Chondrocyte (in vitro differentiated cells): ENCODE measurements around the gene ABHD17A. TPM values are rescaled to one million over a fixed set of nuclear protein-coding genes. Genes with fewer than 3 reads are reported as not detected.

Experiments used
- DNase-seq: peaks from one replicate; pipeline ENCODE4 v3.0.0; 2021; ENCODE audit warnings: mixed read lengths, low spot score
- H3K27ac Mint-ChIP-seq: one replicate; pipeline ENCODE4 v1.8.0; 2021; ENCODE audit warnings: mild to moderate bottlenecking, moderate library complexity, mixed read lengths; ENCODE audit not compliant: unreplicated experiment
- H3K27me3 Mint-ChIP-seq: 2 replicates; pipeline ENCODE4 v1.8.0; 2021; ENCODE audit warnings: low read depth, mixed read lengths
- H3K36me3 Mint-ChIP-seq: 2 replicates; pipeline ENCODE4 v1.8.0; 2021; ENCODE audit warnings: low read depth, mixed read lengths
- H3K4me1 Mint-ChIP-seq: 2 replicates; pipeline ENCODE4 v1.8.0; 2021; ENCODE audit warnings: low read depth, mild to moderate bottlenecking, mixed read lengths
- H3K4me3 Mint-ChIP-seq: one replicate; pipeline ENCODE4 v1.8.0; 2021; ENCODE audit warnings: mild to moderate bottlenecking, moderate library complexity, mixed read lengths; ENCODE audit not compliant: unreplicated experiment
- H3K9me3 Mint-ChIP-seq: 2 replicates; pipeline ENCODE4 v1.8.0; 2021; ENCODE audit warnings: low read depth, mixed read lengths
- total RNA-seq: library from RNA; stranded (reverse); gene quantifications from 3 replicates; pipeline ENCODE4 v1.2.1, GENCODE V29; 2021
- TF ChIP-seq, protein P1 (sequence below): fragments of 200-600 bp; sonication (generic); IDR thresholded peaks from 2 replicates; pipeline ENCODE4 v1.5.0; 2021; ENCODE audit warnings: antibody characterized with exemption, mild to moderate bottlenecking, moderate library complexity

The ABHD17A gene
- total RNA-seq, 1 donor from 2014 or later: 54.6 TPM

DNA sequence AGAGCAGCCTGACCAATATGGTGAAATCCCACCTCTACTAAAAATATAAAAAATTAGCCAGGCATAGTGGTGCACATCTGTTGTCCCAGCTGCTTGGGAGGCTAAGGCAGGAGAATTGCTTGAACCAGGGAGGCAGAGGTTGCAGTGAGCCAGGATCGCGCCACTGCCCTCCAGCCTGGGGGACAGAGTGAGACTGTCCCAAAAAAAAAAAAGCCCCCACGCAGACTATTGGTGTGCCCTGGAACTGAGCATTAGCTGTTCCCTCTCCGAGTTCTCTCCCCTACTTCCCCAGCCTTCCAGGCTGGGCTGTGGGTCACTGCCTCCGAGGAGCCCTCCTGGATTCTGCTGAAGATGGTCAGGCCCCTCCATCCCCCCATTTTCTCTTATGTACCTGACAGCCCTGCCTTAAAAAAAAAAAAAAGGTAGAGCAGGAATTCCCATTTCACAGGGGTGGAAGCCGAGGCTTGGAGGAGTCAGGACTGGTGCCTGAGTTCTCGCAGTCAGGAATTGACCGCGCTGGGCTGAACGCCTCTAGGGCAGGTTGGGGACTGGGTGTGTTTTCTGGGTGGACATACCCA is 21.8 kb upstream of the ABHD17A start:
- H3K27ac Mint-ChIP-seq: no peak overlapping the region
- DNase-seq: no peak
- H3K27me3 Mint-ChIP-seq: no peaks in the 10 kb centered on the region
- H3K36me3 Mint-ChIP-seq: no peaks in the 10 kb centered on the region
- no peak overlapping the region for H3K4me3 Mint-ChIP-seq
- peaks cover 41% of the 10 kb centered on the region for H3K4me1 Mint-ChIP-seq
- H3K9me3 Mint-ChIP-seq: no peaks in the 10 kb centered on the region
- TF ChIP-seq, protein P1, sequence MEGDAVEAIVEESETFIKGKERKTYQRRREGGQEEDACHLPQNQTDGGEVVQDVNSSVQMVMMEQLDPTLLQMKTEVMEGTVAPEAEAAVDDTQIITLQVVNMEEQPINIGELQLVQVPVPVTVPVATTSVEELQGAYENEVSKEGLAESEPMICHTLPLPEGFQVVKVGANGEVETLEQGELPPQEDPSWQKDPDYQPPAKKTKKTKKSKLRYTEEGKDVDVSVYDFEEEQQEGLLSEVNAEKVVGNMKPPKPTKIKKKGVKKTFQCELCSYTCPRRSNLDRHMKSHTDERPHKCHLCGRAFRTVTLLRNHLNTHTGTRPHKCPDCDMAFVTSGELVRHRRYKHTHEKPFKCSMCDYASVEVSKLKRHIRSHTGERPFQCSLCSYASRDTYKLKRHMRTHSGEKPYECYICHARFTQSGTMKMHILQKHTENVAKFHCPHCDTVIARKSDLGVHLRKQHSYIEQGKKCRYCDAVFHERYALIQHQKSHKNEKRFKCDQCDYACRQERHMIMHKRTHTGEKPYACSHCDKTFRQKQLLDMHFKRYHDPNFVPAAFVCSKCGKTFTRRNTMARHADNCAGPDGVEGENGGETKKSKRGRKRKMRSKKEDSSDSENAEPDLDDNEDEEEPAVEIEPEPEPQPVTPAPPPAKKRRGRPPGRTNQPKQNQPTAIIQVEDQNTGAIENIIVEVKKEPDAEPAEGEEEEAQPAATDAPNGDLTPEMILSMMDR: no peak

DNA sequence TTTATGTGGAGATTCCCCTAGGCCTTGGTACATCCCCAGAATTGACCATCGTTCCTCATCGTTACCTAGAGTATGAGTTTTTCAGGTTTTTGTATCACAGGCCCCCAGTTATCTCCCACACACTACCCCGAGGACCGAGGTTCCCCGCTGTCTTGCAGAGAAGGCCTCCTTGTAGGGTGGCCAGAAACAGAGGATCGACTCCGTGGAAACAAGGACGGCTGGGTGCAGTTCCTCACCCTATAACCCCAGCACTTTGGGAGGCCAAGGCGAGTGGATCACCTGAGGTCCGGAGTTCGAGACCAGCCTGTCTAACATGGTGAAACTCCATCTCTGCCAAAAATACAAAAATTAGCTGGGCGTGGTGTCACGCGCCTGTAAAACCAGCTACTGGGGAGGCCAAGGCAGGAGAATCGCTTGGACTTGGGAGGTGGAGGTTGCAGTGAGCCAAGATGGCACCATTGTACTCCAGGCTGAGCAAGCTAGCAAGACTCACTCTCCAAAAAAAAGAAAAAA is 20.6 kb upstream of the ABHD17A start:
- Mint-ChIP-seq H3K9me3 (no peaks in the 10 kb centered on the region), H3K4me3 (peak overlapping the region; percentile 84), H3K36me3 (no peaks in the 10 kb centered on the region), H3K27me3 (no peaks in the 10 kb centered on the region), H3K27ac (peak overlapping the region; percentile 91), H3K4me1 (peaks cover 41% of the 10 kb centered on the region)
- TF ChIP-seq, protein P1: no peak
- no peak for DNase-seq

DNA sequence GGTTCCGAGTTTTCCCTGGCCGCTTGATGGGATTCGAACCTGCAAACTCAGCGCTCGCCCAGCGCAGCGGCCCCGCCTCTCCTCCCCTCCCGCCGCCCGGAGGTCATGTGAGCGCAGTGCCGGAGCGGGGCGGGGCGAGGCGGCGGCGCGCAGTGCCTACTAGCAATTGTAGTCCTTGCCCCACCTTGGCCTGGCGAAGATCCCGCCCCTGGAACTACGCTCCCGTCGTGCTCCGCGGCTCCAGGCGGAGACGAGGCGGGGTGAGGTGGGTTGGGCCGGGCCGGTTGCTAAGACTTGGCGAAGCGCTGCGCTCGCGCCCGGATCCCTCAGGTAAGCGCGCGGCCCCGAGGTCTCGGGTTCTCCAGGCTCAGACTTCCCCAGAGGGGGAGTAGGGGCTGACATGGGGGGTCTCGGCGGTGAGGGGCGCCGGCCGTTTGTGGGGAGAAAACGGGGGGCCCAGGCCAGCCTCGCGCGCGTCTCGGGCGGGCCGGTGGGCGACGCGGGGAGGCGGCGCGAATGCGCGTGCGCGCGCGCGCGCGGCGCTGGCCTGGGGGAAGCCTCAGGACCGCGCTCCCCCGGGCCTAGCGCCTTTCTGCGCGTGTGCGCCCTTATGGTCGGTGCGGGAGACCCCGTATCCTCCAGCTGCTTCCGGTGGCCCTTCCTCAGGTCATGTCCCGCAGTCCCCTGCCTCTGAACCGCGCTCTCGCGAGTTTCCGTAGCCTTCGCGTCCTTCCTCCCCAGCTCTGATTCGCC is 20.0 kb upstream of the ABHD17A start, which contains the start of the genes ADAT3 and SCAMP4:
Gene ADAT3, plus strand, starts transcription at position 290 of the 753 bp plus-strand sequence. CDS start 6,649 bp downstream, outside the sequence.
Gene SCAMP4, plus strand, starts transcription at position 290 of the 753 bp plus-strand sequence. CDS start 9,621 bp downstream, outside the sequence.
- Mint-ChIP-seq H3K9me3 (no peaks in the 10 kb centered on the region), H3K36me3 (no peaks in the 10 kb centered on the region), H3K27ac (peak within 1 kb of the TSS; percentile 91), H3K4me1 (peaks cover 39% of the 10 kb centered on the region), H3K4me3 (peak within 1 kb of the TSS; percentile 84), H3K27me3 (no peaks in the 10 kb centered on the region)
- TF ChIP-seq, protein P1: no peak
- DNase-seq: peak; percentile 100

DNA sequence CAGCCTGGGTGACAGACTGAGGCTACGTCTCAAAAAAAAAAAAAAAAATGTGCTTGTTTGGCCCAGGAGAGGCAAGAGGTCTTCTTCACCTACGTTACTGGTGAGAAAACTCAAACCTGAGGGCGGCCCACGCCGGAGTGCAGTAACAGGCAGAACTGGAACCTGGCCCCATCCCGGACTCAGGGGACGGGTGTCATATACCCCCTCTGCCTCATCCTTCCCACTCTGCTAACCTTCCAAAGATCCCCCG is 19.5 kb upstream of the ABHD17A start:
- H3K27ac Mint-ChIP-seq: peak overlapping the region; percentile 83
- no peaks in the 10 kb centered on the region for H3K36me3 Mint-ChIP-seq
- H3K27me3 Mint-ChIP-seq: no peaks in the 10 kb centered on the region
- no peaks in the 10 kb centered on the region for H3K9me3 Mint-ChIP-seq
- peaks cover 34% of the 10 kb centered on the region for H3K4me1 Mint-ChIP-seq
- no peak for DNase-seq
- TF ChIP-seq, protein P1: no peak
- H3K4me3 Mint-ChIP-seq: peak overlapping the region; percentile 73

DNA sequence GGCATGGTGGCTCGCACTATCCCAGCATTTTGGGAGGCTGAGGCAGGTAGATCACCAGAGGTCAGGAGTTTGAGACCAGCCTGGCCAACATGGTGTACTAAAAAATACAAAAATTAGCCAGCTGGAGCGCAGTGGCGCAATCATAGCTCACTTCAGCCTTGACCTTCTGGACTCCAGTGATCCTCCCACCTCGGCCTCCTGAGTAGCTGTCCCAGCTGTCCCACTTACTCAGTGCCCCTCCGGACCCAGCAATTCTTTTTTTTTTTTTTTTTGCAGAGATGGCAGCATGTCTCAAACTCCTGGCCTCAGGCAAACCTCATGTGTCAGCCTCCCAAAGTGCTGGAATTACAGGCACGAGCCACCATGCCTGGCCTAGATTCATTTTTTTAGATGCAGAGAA is 17.6 kb upstream of the ABHD17A start:
- Mint-ChIP-seq H3K27me3 (no peaks in the 10 kb centered on the region), H3K27ac (peak overlapping the region; percentile 77), H3K4me3 (no peak overlapping the region)

More for the DNA sequence above, 17.6 kb upstream of the ABHD17A start:
- TF ChIP-seq, protein P1: no peak
- no peaks in the 10 kb centered on the region for H3K36me3 Mint-ChIP-seq
- H3K9me3 Mint-ChIP-seq: no peaks in the 10 kb centered on the region
- peaks cover 23% of the 10 kb centered on the region for H3K4me1 Mint-ChIP-seq
- DNase-seq: no peak
